Measurements from ENCODE around the gene CD38.

DNA sequence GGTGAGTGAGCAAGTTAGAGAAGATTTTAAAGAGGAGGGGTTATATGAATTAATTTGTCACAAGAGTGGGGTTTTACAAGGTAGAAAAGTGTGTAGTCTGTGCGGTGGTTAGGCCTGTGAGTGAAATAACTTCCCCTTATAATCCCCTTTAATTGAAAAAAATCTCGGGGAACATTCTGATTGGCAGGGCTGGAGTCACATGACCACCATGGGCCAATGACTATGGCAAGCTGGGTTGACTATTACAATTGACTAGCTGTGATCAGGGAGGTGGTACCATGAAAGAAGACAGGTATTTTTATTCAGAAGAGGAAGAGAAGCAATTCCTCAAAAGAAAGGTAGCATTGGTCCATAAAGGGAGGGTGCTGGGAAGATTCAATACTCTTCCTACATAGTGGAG is 27.0 kb upstream of the CD38 start:
- no peak for TF ChIP-seq POLR2A (IDR thresholded peaks at IDR 0.05)
- TF ChIP-seq, protein P1, sequence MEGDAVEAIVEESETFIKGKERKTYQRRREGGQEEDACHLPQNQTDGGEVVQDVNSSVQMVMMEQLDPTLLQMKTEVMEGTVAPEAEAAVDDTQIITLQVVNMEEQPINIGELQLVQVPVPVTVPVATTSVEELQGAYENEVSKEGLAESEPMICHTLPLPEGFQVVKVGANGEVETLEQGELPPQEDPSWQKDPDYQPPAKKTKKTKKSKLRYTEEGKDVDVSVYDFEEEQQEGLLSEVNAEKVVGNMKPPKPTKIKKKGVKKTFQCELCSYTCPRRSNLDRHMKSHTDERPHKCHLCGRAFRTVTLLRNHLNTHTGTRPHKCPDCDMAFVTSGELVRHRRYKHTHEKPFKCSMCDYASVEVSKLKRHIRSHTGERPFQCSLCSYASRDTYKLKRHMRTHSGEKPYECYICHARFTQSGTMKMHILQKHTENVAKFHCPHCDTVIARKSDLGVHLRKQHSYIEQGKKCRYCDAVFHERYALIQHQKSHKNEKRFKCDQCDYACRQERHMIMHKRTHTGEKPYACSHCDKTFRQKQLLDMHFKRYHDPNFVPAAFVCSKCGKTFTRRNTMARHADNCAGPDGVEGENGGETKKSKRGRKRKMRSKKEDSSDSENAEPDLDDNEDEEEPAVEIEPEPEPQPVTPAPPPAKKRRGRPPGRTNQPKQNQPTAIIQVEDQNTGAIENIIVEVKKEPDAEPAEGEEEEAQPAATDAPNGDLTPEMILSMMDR (IDR thresholded peaks at IDR 0.05): no peak
